ENCODE measurements around the gene TNFRSF14. TPM values are rescaled to one million over a fixed set of nuclear protein-coding genes. Genes with fewer than 3 reads are reported as not detected.

The TNFRSF14 gene
- total and polyA plus RNA-seq, 9 of the 15 experiments (the other 6 are each of a cell fraction or from before 2014, with no cell fraction given) = 0.11 to 2.3 (median 0.68) TPM; not detected in 2

- TF ChIP-seq THAP12 (CRISPR knock-in tag; IDR thresholded peaks at IDR 0.05) = no peak
- TF ChIP-seq CBFA2T3 (IDR thresholded peaks at IDR 0.05) = peak; percentile 58
- TF ChIP-seq ILK (tag; IDR thresholded peaks at IDR 0.05; ENCODE audit: borderline replicate concordance, low read depth) = no peak
- no peak for TF ChIP-seq TGIF2 (CRISPR knock-in tag; IDR thresholded peaks at IDR 0.05)
- TF ChIP-seq, protein P1, sequence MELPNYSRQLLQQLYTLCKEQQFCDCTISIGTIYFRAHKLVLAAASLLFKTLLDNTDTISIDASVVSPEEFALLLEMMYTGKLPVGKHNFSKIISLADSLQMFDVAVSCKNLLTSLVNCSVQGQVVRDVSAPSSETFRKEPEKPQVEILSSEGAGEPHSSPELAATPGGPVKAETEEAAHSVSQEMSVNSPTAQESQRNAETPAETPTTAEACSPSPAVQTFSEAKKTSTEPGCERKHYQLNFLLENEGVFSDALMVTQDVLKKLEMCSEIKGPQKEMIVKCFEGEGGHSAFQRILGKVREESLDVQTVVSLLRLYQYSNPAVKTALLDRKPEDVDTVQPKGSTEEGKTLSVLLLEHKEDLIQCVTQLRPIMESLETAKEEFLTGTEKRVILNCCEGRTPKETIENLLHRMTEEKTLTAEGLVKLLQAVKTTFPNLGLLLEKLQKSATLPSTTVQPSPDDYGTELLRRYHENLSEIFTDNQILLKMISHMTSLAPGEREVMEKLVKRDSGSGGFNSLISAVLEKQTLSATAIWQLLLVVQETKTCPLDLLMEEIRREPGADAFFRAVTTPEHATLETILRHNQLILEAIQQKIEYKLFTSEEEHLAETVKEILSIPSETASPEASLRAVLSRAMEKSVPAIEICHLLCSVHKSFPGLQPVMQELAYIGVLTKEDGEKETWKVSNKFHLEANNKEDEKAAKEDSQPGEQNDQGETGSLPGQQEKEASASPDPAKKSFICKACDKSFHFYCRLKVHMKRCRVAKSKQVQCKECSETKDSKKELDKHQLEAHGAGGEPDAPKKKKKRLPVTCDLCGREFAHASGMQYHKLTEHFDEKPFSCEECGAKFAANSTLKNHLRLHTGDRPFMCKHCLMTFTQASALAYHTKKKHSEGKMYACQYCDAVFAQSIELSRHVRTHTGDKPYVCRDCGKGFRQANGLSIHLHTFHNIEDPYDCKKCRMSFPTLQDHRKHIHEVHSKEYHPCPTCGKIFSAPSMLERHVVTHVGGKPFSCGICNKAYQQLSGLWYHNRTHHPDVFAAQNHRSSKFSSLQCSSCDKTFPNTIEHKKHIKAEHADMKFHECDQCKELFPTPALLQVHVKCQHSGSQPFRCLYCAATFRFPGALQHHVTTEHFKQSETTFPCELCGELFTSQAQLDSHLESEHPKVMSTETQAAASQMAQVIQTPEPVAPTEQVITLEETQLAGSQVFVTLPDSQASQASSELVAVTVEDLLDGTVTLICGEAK (IDR thresholded peaks at IDR 0.05) = no peak
- TF ChIP-seq, protein P1 (CRISPR knock-in tag; IDR thresholded peaks at IDR 0.05) = no peak
- TF ChIP-seq POLR3A (IDR thresholded peaks at IDR 0.05; ENCODE audit: borderline replicate concordance, extremely low read depth, insufficient read depth, insufficient read length) = no peak
- no peak for TF ChIP-seq ZNF584 (CRISPR knock-in tag; IDR thresholded peaks at IDR 0.05; ENCODE audit: low read depth)
- no peak for TF ChIP-seq POLR2H (tag; IDR thresholded peaks at IDR 0.05; ENCODE audit: low read depth)
- no peak for TF ChIP-seq HIVEP1 (CRISPR knock-in tag; IDR thresholded peaks at IDR 0.05)
- no peak for TF ChIP-seq ZKSCAN3 (CRISPR knock-in tag; IDR thresholded peaks at IDR 0.05)
- no peak for TF ChIP-seq TFAM (CRISPR knock-in tag; conservative IDR thresholded peaks at IDR 0.05)
- no peak for TF ChIP-seq ZNF347 (CRISPR knock-in tag; IDR thresholded peaks at IDR 0.05; ENCODE audit: low read depth)
- peak; percentile 47; the same call in 1 of the 2 replicates for TF ChIP-seq ZFX (CRISPR knock-in tag; IDR thresholded peaks at IDR 0.05)
- TF ChIP-seq EZH2 (IDR thresholded peaks at IDR 0.05; ENCODE audit: borderline replicate concordance, low read depth, low read length) = no peak
- TF ChIP-seq CHCHD3 (CRISPR knock-in tag; IDR thresholded peaks at IDR 0.05) = no peak
- no peak for TF ChIP-seq ZNF785 (CRISPR knock-in tag; IDR thresholded peaks at IDR 0.05)
These were observed 4.3 kb downstream of the TNFRSF14 start (continued) for GRCh38 chr1:2560299-2561073.
